KMS-11 (cell line): Measurements from ENCODE around the gene GXYLT2.

ENCODE experiments used
- H2AFZ ChIP-seq: fragments of 200-600 bp; sonication (generic); 2 replicates; pipeline ENCODE4 v1.6.1; 2016; ENCODE audit warnings: antibody characterized with exemption, mixed run types, low read depth
- H3K27ac ChIP-seq: fragments of 200-600 bp; sonication (generic); 2 replicates; pipeline ENCODE4 v1.6.1; 2016; ENCODE audit warnings: mild to moderate bottlenecking, mixed run types
- H3K27me3 ChIP-seq: fragments of 200-600 bp; sonication (generic); 2 replicates; pipeline ENCODE4 v1.6.1; 2017; ENCODE audit warnings: mild to moderate bottlenecking, low read depth, mixed run types, moderate library complexity; ENCODE audit not compliant: insufficient read depth
- H3K36me3 ChIP-seq: fragments of 200-600 bp; sonication (generic); 2 replicates; pipeline ENCODE4 v1.6.1; 2017; ENCODE audit warnings: mild to moderate bottlenecking, mixed run types; ENCODE audit not compliant: insufficient read depth
- H3K4me1 ChIP-seq: fragments of 200-600 bp; sonication (generic); 2 replicates; pipeline ENCODE4 v1.6.1; 2016; ENCODE audit warnings: mild to moderate bottlenecking, low read depth, mixed run types; ENCODE audit not compliant: poor library complexity, severe bottlenecking
- H3K4me2 ChIP-seq: fragments of 200-600 bp; sonication (generic); 2 replicates; pipeline ENCODE4 v1.7.0; 2016; ENCODE audit warnings: mild to moderate bottlenecking, mixed run types
- H3K4me3 ChIP-seq: fragments of 200-600 bp; sonication (generic); IDR thresholded peaks from 2 replicates; pipeline ENCODE4 v1.6.1; 2017; ENCODE audit warnings: low read depth, low read length, mixed read lengths; ENCODE audit not compliant: insufficient read depth
- H3K79me2 ChIP-seq: fragments of 200-600 bp; sonication (generic); 2 replicates; pipeline ENCODE4 v1.6.1; 2016; ENCODE audit warnings: low read depth, mixed run types; ENCODE audit not compliant: insufficient read depth
- H3K9ac ChIP-seq: fragments of 200-600 bp; sonication (generic); 2 replicates; pipeline ENCODE4 v1.6.1; 2016; ENCODE audit warnings: mild to moderate bottlenecking, mixed run types
- H4K20me1 ChIP-seq: fragments of 200-600 bp; sonication (generic); 2 replicates; pipeline ENCODE4 v1.6.1; 2016; ENCODE audit warnings: mild to moderate bottlenecking, mixed run types; ENCODE audit not compliant: insufficient read depth
- CTCF ChIP-seq: fragments of 200-600 bp; sonication (generic); conservative IDR thresholded peaks from 2 replicates; pipeline ENCODE4 v1.6.1; 2017; ENCODE audit warnings: low read depth, mild to moderate bottlenecking, antibody characterized with exemption, low read length, moderate library complexity, mixed read lengths

The GXYLT2 gene

GRCh38 chr3:72887705-72888545 lies at the start of gene GXYLT2:
TSS of gene GXYLT2 (plus strand) at chr3:72888046. CDS start at chr3:72888234, 188 bp downstream.
- Histone ChIP-seq H3K27ac (no peak within 1 kb of the TSS), H2AFZ (peak within 1 kb of the TSS; percentile 31; the same call in 1 of the 2 replicates), H3K79me2 (no peaks in the 10 kb centered on the region), H3K4me3 (no peak within 1 kb of the TSS), H3K27me3 (no peaks in the 10 kb centered on the region; the same call in 1 of the 2 replicates), H4K20me1 (no peaks in the 10 kb centered on the region), H3K4me2 (peak within 1 kb of the TSS; percentile 46; the same call in 1 of the 2 replicates), H3K9ac (no peak within 1 kb of the TSS), H3K36me3 (no peaks in the 10 kb centered on the region), H3K4me1 (no peaks in the 10 kb centered on the region)
- no peak for TF ChIP-seq CTCF

GRCh38 chr3:72839057-72839456 lies 48.8 kb upstream of the GXYLT2 start:
- Histone ChIP-seq H3K79me2 (no peaks in the 10 kb centered on the region), H3K27ac (no peak overlapping the region), H3K27me3 (no peaks in the 10 kb centered on the region), H2AFZ (no peak overlapping the region), H3K4me1 (no peaks in the 10 kb centered on the region), H4K20me1 (no peaks in the 10 kb centered on the region), H3K9ac (no peak overlapping the region), H3K4me2 (no peak overlapping the region), H3K36me3 (no peaks in the 10 kb centered on the region), H3K4me3 (no peak overlapping the region)
- no peak for TF ChIP-seq CTCF

- no peaks in the 10 kb centered on the region for H3K36me3 ChIP-seq
- H2AFZ ChIP-seq = no peak overlapping the region
- peaks cover 10% of the 10 kb centered on the region for H3K4me1 ChIP-seq
- H4K20me1 ChIP-seq = no peaks in the 10 kb centered on the region
- no peak overlapping the region for H3K9ac ChIP-seq
- no peak overlapping the region for H3K27ac ChIP-seq
- peak overlapping the region; percentile 12; the same call in 1 of the 2 replicates for H3K4me2 ChIP-seq
- H3K27me3 ChIP-seq = peaks cover under 1% of the 10 kb centered on the region; the same call in 1 of the 2 replicates
- no peak for TF ChIP-seq CTCF
- H3K79me2 ChIP-seq = no peaks in the 10 kb centered on the region; the same call in 1 of the 2 replicates
- no peak overlapping the region for H3K4me3 ChIP-seq
Observed at GRCh38 chr3:72844436-72844993, 43.3 kb upstream of the GXYLT2 start.

- Histone ChIP-seq H3K27me3 (peaks cover 14% of the 10 kb centered on the region), H2AFZ (no peak overlapping the region), H3K79me2 (no peaks in the 10 kb centered on the region; the same call in 1 of the 2 replicates), H3K9ac (no peak overlapping the region), H3K4me2 (no peak overlapping the region), H3K27ac (no peak overlapping the region), H3K36me3 (no peaks in the 10 kb centered on the region), H4K20me1 (no peaks in the 10 kb centered on the region), H3K4me3 (no peak overlapping the region), H3K4me1 (peaks cover 15% of the 10 kb centered on the region)
- no peak for TF ChIP-seq CTCF
Observed at GRCh38 chr3:72846166-72846565, 41.7 kb upstream of the GXYLT2 start.
